Measurements from ENCODE around the gene CALHM4. TPM values are rescaled to one million over a fixed set of nuclear protein-coding genes. Genes with fewer than 3 reads are reported as not detected.
"Not testable (repeated sequence)": the region's sequence is repeated elsewhere in the genome, so short reads cannot be mapped to it uniquely, and the experiment has no call there.

The CALHM4 gene
- total RNA-seq, 4 donors from 2014 or later, result not detected

DNA sequence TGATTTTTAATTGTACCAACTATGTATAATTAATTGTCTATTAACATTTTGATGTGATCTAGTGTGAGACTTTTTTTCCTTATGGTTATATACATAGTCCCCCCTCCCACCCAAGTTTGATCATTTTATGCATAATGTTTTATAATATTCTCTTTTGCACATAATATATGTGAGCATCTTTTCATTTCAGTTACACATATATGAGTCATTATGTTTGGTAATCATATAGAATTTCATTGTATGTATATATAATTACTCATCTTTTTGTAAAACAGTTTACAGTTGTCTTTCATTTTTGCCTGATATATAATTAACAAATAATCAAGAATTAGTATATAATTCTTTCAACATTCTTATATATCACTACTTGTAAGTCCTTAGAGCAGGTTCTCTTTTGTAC lies 32.7 kb downstream of the CALHM4 start:
- DNase-seq (ENCODE audit: low spot score), result no peak
- TF ChIP-seq, protein P1, sequence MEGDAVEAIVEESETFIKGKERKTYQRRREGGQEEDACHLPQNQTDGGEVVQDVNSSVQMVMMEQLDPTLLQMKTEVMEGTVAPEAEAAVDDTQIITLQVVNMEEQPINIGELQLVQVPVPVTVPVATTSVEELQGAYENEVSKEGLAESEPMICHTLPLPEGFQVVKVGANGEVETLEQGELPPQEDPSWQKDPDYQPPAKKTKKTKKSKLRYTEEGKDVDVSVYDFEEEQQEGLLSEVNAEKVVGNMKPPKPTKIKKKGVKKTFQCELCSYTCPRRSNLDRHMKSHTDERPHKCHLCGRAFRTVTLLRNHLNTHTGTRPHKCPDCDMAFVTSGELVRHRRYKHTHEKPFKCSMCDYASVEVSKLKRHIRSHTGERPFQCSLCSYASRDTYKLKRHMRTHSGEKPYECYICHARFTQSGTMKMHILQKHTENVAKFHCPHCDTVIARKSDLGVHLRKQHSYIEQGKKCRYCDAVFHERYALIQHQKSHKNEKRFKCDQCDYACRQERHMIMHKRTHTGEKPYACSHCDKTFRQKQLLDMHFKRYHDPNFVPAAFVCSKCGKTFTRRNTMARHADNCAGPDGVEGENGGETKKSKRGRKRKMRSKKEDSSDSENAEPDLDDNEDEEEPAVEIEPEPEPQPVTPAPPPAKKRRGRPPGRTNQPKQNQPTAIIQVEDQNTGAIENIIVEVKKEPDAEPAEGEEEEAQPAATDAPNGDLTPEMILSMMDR (IDR thresholded peaks at IDR 0.05), result no peak
- ATAC-seq (ENCODE audit: low FRiP score), result no peak

DNA sequence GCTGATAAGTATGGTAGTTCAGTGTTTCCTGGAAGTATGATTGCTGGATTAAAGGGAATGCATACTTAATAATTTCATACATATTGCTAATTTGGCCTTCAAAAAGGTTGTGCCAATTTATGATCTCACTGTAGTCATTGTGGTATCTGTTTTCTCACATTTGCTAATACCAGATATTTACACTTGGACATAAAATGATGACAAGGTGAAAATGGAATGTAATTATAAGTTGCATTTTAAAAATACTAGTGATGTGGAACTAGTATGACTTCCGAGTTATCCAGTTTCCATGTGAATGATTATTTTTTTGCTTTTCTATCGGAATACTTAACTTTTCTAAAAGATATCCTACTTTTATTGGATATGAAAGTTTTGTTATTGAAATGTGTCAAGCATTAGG lies 33.2 kb downstream of the CALHM4 start:
- DNase-seq (ENCODE audit: low spot score) (no peak), ATAC-seq (ENCODE audit: low FRiP score) (no peak)
- TF ChIP-seq, protein P1 (IDR thresholded peaks at IDR 0.05), result no peak

DNA sequence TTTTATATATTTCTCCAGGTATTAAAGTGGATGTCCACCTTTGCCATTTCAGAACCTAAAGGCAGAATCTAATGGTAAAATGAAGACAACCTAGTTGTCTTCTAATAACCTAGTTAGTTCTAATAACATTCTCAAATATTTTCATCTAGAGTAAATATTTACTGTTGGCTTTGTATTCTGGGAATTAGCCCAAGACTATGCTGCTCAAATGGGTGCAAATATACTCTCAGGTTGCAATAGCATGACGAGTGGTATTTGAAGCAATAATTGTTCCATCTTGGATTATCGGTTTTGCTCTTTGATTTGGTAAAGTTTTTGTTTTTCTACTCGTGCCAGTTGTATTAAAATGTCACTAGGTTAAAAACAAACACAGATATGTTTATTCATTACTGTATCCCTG lies 41.7 kb downstream of the CALHM4 start:
- ATAC-seq (ENCODE audit: low FRiP score) (no peak), DNase-seq (ENCODE audit: low spot score) (no peak)
- TF ChIP-seq, protein P1 (IDR thresholded peaks at IDR 0.05), result no peak

DNA sequence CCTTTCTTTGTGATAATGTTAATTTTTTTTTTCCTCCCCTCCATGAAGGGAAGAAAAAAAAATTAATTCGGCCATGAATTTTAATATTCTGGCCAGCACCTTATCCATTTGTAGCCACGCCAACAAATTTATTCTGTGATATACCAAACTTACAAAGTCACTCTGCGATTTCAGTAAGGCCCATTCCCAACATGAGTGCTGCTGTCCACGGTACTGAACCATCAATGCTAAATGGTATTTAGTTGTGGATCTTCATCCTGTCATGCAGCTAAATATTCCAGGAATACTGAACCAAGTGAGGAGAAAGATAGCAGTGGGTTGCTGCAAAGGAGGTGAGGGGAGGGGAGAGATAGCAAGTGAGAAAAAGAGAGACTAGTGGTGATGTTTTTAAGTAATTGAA lies 43.3 kb downstream of the CALHM4 start:
- no peak for ATAC-seq (ENCODE audit: low FRiP score)
- TF ChIP-seq, protein P1 (IDR thresholded peaks at IDR 0.05), result no peak
- no peak for DNase-seq (ENCODE audit: low spot score)

DNA sequence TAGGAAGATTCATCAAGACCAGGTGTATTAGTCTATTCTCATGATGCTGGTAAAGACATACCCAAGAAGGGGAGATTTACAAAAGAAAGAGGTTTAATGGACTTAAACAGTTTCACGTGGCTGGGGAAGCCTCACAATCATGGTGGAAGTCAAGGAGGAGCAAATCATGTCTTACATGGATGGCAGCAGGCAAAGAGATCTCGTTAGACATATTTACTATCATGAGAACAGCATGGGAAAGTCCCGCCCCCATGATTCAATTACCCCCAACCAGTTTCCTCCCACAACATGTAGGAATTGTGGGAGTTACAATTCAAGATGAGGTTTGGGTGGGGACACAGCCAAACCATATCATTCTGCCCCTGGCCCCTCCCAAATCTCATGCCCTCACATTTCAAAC lies 50.4 kb downstream of the CALHM4 start:
- not testable (repeated sequence) for ATAC-seq (ENCODE audit: low FRiP score); DNase-seq (ENCODE audit: low spot score)

DNA sequence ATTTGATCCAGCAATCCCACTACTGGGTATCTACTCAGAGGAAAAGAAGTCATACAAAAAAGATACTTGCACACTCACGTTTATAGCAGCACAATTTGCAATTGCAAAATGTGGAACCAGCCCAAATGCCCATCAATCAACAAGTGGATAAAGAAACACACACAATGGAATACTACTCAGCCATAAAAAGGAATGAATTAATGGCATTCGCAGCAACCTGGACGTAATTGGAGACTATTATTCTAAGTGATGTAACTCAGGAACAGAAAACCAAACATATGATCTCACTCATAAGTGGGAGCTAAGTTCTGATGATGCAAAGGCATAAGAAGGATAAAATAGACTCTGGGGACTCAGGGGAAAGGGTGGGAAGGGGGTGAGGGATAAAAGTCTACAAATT lies 51.3 kb downstream of the CALHM4 start:
- not testable (repeated sequence) for DNase-seq (ENCODE audit: low spot score); ATAC-seq (ENCODE audit: low FRiP score)

DNA sequence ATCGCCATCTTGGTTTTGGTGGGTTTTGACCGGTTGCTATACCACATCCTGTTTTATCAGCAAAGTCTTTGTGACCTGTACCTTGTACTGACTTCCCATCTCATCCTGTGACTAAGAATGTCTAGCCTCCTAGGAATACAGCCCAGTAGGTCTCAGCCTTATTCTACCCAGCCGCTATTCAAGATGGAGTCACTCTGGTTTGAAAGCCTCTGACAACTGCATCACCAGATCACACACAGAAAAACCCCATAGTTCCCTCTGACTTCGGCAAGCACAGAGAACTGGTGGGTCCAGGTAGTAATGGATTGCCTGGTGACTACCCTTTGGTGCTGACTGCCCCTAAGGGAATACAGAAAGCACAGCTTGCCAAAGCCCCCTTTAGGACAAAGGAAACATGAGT lies 52.4 kb downstream of the CALHM4 start:
- no peak for ATAC-seq (ENCODE audit: low FRiP score)
- TF ChIP-seq, protein P1 (IDR thresholded peaks at IDR 0.05), result no peak
- no peak for DNase-seq (ENCODE audit: low spot score)

Other genes with a start within 250 kb of the CALHM4 start
- gene DSE, start 182.8 kb upstream of the CALHM4 start, total RNA-seq, result 100 to 1,000 TPM in 2 of 4 donors, 10 to 100 TPM in 2; 80.9 to 145 (median 100) TPM
- gene CALHM6, start 92.4 kb upstream of the CALHM4 start, total RNA-seq, result 1 to 10 TPM; 1.6 to 9.5 (median 5.3) TPM
- 1 to 10 TPM in 3 of 4 donors, under 1 TPM in 1; 0.48 to 6.0 (median 1.4) TPM for gene CALHM5, start 42.1 kb upstream of the CALHM4 start, total RNA-seq
- gene TRAPPC3L, start 8.1 kb upstream of the CALHM4 start, total RNA-seq, result under 1 TPM in 1 of 4 donors, not detected in 3; 0.63 TPM
- gene RWDD1, start 17.8 kb downstream of the CALHM4 start, total RNA-seq, result 10 to 100 TPM; 28.2 to 44.7 (median 40.2) TPM
- gene RSPH4A, start 62.7 kb downstream of the CALHM4 start, total RNA-seq, result 1 to 10 TPM in 1 of 4 donors, under 1 TPM in 2, not detected in 1; 0.47 to 2.0 (median 0.84) TPM
- 10 to 100 TPM in 2 of 4 donors, 1 to 10 TPM in 2; 6.2 to 12.5 (median 9.2) TPM for gene ZUP1, start 115.0 kb downstream of the CALHM4 start, total RNA-seq
- 1 to 10 TPM; 5.8 to 9.8 (median 8.5) TPM for gene KPNA5, start 127.5 kb downstream of the CALHM4 start, total RNA-seq
- 10 to 100 TPM in 1 of 4 donors, 1 to 10 TPM in 3; 6.9 to 44.0 (median 8.9) TPM for gene FAM162B, start 212.0 kb downstream of the CALHM4 start, total RNA-seq